ENCODE results near the gene TMUB1. TPM values are rescaled to one million over a fixed set of nuclear protein-coding genes. Genes with fewer than 3 reads are reported as not detected.

The TMUB1 gene
- total RNA-seq, 3 donors from 2014 or later: 32.1 to 36.1 (median 35.0) TPM

DNA sequence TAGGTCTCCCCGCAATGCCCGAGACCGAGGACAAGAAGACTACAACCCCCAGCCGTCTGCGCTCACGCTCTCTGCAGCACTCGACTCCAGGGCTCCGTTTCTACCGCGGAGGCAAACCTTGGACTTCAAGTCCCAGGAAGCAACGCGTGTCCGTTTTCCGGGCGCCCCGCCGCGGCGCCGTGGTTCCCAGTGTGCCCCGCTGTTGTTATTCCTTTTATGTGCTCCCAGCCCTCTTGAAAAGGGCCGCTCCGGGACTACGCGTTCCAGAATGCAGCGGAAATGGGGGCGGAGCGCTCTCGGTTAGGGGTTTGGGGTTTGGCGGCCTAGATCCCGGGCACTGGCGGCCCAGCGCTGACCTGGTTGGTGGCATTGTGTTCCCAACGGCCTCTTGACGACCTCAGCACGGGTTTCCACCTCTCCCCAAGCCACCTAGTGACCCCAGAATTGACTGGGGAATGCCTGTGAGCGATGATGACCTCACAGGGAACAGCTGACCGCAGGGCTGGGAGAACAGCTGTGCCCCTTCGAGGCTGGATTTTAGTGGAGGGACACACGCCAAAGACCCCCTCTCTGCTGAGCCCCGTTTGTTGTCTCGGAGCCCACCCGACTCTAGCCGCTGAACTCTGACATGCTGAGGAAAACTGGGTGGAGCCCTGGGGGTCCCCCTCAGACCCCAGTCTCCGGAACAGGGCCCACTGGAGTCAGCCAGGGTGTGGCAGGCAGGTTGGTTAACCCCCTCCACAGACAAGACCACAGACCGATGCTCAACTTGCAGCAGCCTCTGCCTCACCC lies 25.1 kb downstream of the TMUB1 start:
- peak overlapping the region; percentile 81 to 98 (median 86) for H3K4me3 ChIP-seq
- intact Hi-C loops (cut with DNase I; ENCODE audit: low total_unique reads): no loop called here
- H3K36me3 ChIP-seq: no peaks in the 10 kb centered on the region
- no peaks in the 10 kb centered on the region for H3K9me3 ChIP-seq
- H3K27me3 ChIP-seq: no peaks in the 10 kb centered on the region
- peaks cover 20 to 24% of the 10 kb centered on the region in 2 donors for H3K4me1 ChIP-seq
- TF ChIP-seq POLR2A (IDR thresholded peaks at IDR 0.05): peak; percentile 50
- peak; percentile 76 to 87 (median 80) for TF ChIP-seq POLR2AphosphoS5 (IDR thresholded peaks at IDR 0.05)
- TF ChIP-seq CTCF (IDR thresholded peaks at IDR 0.05): no peak
- peak; percentile 98 to 99 for DNase-seq (ENCODE audit: low spot score in 2 of 2)
- peak overlapping the region; percentile 97 to 100 for H3K27ac ChIP-seq

GRCh38 chr7:151057506-151057988 lies 25.7 kb downstream of the TMUB1 start, which contains the start of gene CDK5:
TSS of gene CDK5 (minus strand) at chr7:151057897. CDS start at chr7:151057848, 49 bp downstream.
- H3K27me3 ChIP-seq: no peaks in the 10 kb centered on the region
- DNase-seq (ENCODE audit: low spot score in 2 of 2): no peak
- intact Hi-C loops (cut with DNase I; ENCODE audit: low total_unique reads): no loop called here
- H3K36me3 ChIP-seq: no peaks in the 10 kb centered on the region
- TF ChIP-seq POLR2A (IDR thresholded peaks at IDR 0.05) (no peak), POLR2AphosphoS5 (IDR thresholded peaks at IDR 0.05) (no peak), CTCF (IDR thresholded peaks at IDR 0.05) (no peak)
- peak within 1 kb of the TSS; percentile 97 to 100 for H3K27ac ChIP-seq
- peak within 1 kb of the TSS; percentile 81 to 98 (median 86) for H3K4me3 ChIP-seq
- H3K9me3 ChIP-seq: no peaks in the 10 kb centered on the region
- H3K4me1 ChIP-seq: peaks cover 18 to 24% of the 10 kb centered on the region in 2 donors

- Histone ChIP-seq H3K9me3 (no peaks in the 10 kb centered on the region), H3K36me3 (no peaks in the 10 kb centered on the region), H3K4me3 (peak overlapping the region; percentile 81 to 98 (median 86)), H3K27me3 (no peaks in the 10 kb centered on the region), H3K4me1 (peaks cover 13 to 24% of the 10 kb centered on the region in 2 donors), H3K27ac (no peak overlapping the region)
- TF ChIP-seq CTCF (IDR thresholded peaks at IDR 0.05) (no peak), POLR2A (IDR thresholded peaks at IDR 0.05) (no peak), POLR2AphosphoS5 (IDR thresholded peaks at IDR 0.05) (no peak)
- intact Hi-C loops (cut with DNase I; ENCODE audit: low total_unique reads): no loop called here
- peak in 1 of 2 donors; percentile 71 for DNase-seq (ENCODE audit: low spot score in 2 of 2)
Measured at GRCh38 chr7:151056666-151057505, 26.4 kb downstream of the TMUB1 start.

DNA sequence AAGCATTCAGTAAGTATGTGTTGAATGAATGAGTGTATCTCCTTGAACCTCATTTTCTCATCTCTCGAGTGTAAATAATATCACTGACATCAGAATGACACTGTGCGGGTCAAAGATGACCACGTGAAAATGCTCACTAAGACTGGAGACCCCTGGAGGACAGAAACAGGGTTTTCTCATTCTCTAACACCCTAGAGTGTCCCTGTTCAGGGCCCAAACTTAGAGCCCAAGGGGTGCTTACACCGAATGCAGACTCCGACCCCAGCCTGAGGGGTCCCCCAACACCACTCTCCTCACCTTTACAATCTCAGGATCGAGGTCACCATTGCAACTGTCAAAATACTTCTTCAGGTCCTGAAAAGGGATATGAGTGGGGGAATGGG lies 27.0 kb downstream of the TMUB1 start:
- Histone ChIP-seq H3K27ac (no peak overlapping the region), H3K36me3 (no peaks in the 10 kb centered on the region), H3K27me3 (no peaks in the 10 kb centered on the region), H3K4me3 (no peak overlapping the region), H3K9me3 (no peaks in the 10 kb centered on the region), H3K4me1 (peaks cover 10 to 18% of the 10 kb centered on the region in 2 donors)
- DNase-seq (ENCODE audit: low spot score in 2 of 2): no peak
- TF ChIP-seq POLR2AphosphoS5 (IDR thresholded peaks at IDR 0.05) (no peak), CTCF (IDR thresholded peaks at IDR 0.05) (no peak), POLR2A (IDR thresholded peaks at IDR 0.05) (no peak)
- intact Hi-C loops (cut with DNase I; ENCODE audit: low total_unique reads): no loop called here
